Stimulated activated CD8-positive, alpha-beta memory T cell treated with anti-CD3 and anti-CD28 coated beads, Interleukin-7, amount 100 ng/mL, for 24 hours (primary cell): ENCODE results near the gene THAP4.
A peak's percentile ranks its signal among the peaks of the same experiment; 100 is the strongest.

Experiments
- DNase-seq: peaks from one replicate; pipeline ENCODE4 v3.0.0-alpha.2; 2020; ENCODE audit warnings: low read depth

The THAP4 gene

DNA sequence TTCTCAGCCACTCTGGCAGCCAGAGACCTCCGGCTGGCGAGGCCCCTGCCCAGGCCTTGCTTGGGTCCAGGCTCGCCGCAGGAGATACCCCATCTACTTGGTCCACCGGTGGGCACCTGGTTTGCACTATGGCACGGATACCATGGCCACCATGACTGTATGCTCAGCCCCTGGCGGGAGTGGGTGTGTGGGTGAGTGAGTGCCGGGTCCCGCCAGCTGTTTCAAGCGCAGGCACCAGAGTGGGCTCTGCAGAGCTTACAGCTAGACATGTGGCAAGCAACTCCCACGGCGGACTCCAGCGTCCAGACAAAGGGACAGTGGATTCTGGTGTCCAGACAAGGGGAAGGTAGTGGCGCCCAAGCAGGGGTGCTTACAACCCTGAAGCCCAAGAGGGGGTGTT is 2.0 kb upstream of the THAP4 start:
- DNase-seq = no peak

DNA sequence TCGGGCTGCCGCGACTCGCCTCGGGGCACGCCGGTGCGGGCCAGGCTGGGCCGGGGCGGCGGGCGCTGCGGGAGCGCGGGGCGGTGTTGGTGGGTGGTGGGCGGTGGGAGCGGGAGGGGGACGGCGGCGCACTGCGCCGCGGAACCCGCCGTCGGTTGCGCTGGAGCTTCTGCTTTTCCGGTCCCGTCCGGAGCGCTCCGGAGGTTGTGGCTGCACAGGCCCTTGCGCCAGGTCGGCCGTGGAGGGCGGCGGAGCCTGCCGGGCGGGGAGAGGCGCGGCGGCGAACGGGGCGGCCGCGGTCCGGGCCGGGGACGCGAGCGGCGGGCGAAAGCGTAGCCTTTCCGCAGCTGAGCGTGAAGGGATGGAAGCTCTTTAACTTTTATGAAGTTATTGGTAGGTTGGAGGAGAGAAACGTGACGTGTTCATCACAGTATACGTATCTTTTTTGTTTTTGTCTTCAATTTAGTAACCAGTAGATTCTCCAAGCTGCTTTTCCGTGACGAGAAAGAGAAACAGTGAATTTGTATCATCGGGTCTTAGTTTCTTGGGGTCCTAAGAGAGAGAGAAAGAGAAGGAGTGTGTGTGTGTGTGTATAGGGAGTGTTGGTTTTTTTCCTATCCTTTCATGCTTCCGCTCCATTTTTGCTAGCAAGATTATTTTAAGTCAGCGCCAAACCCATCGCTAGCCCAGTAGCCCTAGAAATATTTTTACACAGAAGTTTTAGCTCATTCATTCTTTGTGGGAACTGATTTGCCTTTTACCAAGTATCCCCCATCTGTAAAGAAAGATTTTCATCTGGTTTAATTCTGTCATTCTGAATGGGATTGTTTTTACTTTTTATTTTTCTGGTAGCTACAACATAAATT is 1.1 kb upstream of the THAP4 start:
- DNase-seq = peak; percentile 35

DNA sequence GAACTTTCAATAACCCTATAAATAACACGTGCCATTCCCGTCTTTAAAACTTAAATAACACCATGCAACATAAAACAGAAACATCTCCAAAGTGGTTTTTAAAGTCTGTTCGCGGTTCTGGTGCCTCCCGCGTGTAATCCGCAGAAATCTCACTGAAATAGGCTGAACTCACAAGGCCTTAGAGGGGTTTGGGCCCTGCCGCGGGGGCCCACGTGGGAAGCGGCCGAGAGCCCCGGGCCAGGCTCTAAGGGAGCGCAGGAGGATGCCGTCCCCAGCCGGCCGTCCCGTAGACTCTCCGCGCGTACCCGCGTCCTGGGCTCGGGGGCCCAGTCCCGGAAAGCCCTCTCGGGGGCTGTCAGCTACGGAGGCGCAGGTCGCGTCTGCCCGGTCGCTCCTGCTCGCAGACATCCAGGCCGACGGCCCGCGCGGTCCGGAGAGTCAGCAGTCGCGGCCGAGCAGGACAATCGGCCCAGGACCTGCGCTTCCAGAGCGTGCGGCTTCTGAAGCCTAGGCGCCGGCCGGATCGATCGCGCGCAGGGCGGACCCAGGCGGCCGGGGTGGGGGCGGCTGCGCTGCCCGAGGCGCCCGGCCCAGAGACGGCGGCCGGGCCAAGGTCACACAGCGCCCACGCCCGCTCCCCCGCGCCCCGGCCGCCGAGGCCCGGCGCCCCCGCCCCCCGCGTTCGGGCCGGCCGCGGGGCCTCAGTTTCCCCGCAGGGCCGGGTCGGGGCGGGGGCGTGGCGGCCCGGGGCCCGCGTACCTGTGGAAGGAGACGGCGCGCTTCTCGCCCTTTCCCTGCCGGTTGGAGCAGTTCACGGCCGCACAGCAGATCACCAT is 558 bp downstream of the THAP4 start:
- DNase-seq = peak; percentile 9

DNA sequence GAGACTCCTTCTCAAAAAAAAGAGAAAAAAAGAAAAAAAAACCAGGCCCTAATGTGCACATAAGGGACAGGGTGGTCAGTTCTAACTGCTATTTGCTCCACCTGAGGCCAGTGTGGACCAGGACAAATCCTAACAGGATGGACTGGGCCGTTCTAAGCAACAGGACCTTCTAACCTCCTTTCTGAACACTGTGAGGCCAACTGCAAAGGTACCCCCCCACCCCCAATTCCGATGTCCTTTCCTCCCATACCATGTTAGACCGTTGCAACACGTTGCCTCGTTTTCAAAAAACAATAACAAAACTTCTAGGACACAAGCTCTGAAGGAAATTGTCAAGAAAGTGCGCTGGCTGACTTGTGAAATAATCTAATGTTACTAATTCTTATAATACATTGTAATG is 1.2 kb downstream of the THAP4 start:
- DNase-seq = no peak

DNA sequence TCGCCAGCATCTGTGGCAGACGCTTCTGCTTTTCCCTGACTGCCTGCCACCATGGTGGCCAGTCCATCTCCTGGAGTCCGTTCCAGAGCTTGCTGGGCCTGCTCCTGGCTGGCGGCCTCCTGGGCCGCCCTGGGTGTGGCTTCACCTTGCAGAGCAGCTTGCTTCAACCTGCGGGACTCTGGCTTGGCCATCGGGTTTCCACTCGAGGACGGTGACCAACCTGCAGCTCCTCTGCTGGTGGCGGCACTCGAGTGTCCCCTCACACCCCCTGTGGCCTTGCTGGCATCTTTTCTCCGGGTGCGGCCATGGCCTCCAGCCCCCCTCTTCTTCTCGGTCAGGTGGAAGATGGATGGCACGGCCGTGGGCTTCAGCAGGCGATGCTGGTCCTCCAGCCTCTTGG is 3.4 kb downstream of the THAP4 start:
- DNase-seq = no peak

DNA sequence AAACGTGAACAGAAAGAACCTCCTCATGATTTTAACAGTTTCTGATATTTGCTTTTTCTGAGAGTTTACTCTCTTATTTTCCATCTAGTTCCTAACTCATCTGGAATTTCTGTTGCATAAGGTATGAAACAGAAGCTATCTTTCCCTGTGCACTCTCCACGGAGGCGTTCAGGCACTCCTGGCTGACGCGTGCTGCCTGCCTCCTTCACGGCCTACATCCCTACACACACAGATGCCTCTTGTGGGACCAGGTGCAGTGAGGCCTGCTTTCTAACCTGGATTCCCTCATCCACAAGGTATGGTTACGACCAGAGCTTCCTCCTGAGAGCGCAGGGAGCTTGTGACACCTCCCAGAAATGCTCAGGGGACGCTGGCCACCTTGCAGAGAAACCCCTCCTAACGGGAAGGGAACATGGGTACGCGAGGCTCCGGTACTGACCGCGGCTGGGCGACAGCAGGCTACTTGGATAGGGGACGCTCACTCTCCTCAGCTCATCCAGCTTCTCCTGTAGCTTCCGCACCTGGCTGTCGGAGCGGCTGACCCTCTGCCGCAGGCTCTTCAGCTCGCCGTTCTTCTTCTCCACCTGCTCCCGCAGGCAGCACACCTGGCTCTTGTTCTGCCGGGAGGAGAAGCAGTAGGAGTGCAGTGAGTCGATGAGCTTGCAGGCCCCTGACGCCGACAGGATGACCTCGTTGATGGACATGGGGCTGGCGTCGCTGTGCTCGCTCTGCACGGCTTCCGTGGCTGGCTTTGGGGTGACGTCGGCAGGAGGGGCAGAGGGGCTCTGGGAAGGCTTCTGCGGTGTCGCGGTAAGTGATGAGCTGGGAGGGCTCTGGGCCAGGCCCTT is 4.3 kb downstream of the THAP4 start:
- DNase-seq = no peak

DNA sequence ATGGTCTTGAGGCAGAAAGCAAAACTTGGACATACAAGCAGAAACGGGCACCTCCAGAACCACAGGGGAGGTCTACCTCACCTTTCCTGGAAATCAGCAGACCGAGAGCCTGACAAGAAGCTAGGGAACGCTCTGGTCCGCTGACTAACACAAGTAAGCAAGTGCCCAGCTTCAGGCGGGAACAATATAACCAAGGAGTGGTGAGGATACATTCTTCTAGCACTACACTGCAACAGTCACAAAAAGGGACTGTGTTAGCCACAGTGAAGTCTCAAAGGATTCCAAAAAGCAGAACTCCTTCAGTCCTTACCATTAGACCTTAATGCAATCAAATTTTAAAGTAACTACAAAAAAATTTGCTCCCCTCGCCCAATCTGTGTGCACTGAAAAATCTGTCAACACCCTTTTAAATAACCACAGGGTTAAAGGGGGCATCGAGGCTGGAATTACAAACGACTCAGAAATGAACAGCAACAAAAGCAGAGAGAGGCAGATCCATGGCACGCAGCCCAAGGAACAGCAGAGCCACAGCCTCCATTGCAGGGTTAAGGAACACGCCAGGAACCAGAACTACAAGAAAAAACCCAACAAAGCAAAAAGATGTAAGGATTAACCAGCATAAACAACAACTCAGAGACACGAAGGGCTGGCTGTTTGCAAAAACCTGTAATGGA is 7.1 kb downstream of the THAP4 start:
- DNase-seq = no peak

DNA sequence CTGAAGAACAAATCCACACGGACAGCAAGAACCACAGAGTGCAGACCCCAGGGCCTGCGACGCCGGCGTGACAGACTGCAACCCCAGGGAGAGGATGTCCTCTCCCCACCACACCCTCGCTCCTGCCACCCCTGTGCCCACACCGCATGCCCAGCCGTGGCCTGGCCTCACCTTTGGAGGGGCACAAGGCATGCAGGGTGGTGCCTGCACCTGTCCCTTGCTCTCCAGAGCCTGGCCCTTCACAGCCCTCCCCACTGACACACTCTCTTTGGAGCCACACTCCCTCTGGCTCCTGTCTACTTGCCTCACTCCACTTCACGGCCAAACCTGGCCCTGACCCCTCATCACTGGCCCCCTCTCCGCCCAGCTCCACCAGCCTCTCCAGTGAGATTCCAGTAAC is 9.3 kb downstream of the THAP4 start:
- DNase-seq = no peak

DNA sequence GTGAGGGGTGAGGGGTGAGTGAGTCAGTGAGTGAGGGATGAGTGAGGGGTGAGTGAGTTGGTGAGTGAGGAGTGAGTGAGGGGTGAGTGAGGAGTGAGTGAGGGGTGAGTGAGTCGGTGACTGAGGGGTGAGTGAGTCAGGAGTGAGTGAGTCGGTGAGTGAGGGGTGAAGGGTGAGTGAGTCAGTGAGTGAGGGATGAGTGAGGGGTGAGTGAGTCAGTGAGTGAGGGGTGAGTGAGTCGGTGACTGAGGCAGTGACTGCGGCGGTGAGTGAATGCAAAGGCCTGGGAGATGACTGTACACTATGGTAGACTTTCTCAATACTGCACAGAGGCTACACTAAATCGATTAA is 16.6 kb downstream of the THAP4 start:
- no peak for DNase-seq

DNA sequence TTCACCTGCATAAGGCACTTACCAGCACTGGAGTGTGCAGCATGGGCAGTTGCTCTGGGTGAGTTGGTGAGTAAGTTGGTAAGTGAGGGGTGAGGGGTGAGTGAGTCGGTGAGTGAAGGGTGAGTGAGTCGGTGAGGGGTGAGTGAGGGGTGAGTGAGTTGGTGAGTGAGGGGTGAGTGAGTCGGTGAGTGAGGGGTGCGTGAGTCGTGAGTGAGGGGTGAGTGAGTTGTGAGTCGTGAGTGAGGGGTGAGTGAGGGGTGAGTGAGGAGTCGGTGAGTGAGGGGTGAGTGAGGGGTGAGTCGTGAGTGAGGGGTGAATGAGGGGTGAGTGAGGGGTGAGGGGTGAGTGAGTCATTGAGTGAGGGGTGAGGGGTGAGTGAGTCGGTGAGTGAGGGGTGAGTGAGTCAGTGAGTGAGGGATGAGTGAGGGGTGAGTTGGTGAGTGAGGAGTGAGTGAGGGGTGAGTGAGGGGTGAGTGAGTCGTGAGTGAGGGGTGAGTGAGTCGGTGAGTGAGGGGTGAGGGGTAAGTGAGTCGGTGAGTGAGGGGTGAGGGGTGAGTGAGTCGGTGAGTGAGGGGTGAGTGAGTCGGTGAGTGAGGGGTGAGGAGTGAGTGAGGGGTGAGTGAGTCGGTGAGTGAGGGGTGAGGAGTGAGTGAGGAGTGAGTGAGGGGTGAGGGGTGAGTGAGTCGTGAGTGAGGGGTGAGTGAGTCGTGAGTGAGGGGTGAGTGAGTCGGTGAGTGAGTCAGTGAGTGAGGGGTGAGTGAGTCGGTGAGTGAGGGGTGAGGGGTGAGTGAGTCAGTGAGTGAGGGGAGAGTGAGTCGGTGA is 17.1 kb downstream of the THAP4 start:
- no peak for DNase-seq

DNA sequence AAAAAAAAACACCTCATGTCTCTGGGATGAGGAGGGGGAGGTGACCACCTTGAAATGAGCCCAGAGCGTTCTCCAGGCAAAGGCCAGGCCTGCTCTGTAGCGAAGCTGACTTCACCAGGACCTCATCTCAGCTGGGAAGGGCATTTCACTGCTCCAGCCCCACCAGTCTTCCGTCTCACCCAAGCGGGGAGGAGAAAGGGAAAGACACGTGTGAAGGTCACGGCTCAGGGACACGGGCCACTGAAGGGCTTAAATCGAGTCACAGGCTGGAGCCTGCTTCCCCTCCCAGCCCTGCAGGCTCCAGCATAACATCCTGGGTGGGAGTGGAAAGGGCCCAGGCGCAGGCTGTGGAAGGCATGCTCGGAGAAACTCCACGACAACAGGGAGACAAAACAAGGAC is 18.1 kb downstream of the THAP4 start:
- no peak for DNase-seq

DNA sequence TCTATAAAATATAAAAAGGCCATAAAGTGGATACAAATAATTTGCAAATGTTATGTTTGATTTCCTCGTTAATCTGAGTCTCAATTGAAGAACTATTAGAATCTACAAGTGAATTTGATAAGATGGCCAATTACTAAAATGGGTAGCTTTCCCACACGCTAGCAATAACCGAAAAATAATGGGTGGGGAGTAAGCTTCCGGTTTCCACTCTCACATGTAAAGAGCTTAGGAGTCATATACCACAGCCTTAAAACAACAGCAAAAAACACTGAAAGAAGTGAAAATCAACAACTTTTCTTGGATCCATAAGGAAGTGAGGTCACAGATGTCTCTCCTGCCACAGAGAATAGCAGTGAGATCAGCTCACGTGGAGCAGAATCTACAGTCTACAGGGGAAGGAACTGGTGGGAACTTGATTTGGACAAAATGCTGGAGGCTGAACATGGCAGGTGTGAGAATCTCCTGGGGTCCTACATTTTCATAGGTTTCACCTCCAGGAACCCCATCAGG is 18.6 kb downstream of the THAP4 start:
- no peak for DNase-seq

DNA sequence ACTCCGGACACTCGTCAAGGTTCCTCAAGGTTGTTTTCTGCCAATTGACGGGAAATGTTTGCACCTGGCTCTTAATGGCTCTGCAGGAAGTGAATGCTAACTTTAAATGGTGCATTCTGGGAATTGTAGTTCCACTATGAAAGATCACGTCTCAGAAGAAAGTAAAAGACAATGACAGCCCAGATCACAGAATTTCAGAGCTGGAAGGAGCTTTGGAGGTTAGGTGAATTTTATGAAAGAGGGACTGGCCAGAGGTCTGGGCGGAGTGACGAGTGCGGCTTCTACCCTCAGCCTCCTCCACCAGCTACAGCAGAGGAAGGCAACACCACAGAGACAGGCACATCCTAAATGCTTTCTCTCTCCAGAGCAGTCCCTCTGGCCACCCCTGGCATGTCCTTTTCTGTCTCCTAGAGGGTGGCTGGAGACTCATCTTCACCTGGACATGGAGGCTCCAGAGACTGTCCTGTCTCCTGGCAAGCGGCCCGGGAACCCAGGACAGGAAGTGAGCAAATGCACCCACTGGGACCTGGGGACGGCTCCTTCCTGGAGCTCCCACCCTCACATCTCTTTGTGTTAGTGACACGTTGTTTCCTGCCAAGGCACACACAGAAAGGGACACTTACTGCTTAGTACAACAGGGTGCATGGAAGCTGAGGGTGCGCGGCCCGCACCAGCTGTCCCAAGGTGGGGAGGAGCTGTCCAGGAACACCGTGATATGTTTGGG is 19.4 kb downstream of the THAP4 start:
- DNase-seq = no peak

DNA sequence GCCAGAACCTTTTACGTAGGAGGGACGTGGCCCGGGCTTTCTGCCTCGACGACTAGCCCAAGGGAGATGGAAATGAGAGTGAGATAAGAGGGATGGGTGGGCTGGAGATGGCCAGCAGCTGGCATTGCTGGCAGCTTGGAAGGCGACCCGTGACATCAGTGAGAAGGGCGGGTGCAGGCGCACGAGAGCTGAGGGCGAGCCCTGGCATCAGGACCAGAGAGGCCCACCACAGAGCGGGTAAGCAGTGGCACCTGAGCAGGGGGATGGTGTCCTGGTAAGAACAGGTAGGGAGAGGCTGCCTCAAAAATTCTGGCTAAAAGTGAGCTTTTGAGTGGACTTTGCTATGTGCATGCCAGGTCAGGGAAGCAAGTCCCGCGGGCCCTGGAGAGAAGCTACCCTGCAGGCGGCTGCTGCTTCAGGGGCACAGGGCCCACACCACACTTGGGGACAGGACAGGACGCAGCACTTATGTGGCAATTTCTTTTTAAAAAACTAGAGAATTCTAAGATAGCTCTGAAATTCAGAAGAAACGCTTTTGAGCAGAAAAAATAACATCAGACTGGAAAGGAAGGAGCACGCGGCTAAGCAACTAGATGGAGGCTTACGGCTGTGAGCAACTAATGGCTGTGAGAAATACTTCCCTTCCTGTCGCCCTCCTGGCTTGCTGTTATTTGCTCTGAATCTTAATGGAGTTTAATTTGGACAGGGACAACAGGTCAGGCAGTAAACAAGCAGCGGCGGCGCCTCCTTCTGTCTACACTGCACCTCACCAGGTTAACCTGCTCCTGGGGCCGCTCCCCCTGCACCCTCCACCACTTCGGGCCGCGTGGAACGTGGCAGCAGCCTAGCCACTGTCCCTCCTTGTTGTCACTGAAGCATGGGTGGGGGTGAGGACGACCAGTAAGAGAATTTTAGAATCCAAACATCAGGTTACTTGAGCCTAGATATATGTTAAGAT is 20.5 kb downstream of the THAP4 start:
- DNase-seq = no peak

DNA sequence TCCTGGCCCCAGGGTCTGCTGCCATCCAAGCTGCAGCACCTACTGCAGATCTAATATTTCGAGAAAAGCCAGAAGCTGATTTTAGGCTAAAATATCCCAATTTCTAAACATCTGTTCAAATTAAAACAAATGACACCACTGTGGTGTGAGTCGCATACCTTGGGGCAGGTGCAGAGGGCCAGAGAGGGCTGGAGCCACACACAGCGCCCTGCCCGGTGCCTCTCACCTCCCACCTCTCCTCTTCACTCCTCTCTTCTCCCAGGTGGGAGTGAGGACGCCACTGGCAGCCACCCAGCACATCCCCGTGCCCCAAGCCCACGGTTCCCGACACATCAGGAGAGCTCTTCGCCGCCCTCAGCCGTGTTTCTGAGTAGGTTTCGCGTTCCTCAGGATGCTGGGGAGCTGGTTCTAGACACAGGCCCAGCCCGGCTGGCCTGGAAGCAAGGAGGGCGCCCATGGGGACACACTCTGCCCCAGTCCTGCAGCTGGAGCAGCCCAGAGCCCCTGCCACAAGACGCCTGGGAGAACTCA is 21.4 kb downstream of the THAP4 start:
- no peak for DNase-seq

DNA sequence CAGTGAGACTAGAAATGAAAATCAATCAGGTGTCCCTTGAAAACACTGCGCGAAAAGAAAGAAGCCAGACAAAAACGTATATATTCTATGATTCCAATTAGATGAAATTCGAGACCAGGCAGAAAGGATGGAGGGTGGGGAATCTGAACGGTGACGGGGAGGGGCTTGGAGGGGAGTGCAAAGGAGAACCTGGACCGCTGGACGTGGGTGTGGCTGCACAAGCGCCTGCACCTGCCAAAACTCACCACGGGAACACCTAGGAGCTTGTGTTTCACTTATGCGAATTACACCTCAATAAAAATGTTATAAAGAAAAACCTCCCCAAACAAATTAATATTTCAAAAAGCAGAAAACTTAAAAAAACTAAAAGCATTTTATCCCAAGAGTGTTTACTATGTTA is 21.9 kb downstream of the THAP4 start:
- DNase-seq = no peak

DNA sequence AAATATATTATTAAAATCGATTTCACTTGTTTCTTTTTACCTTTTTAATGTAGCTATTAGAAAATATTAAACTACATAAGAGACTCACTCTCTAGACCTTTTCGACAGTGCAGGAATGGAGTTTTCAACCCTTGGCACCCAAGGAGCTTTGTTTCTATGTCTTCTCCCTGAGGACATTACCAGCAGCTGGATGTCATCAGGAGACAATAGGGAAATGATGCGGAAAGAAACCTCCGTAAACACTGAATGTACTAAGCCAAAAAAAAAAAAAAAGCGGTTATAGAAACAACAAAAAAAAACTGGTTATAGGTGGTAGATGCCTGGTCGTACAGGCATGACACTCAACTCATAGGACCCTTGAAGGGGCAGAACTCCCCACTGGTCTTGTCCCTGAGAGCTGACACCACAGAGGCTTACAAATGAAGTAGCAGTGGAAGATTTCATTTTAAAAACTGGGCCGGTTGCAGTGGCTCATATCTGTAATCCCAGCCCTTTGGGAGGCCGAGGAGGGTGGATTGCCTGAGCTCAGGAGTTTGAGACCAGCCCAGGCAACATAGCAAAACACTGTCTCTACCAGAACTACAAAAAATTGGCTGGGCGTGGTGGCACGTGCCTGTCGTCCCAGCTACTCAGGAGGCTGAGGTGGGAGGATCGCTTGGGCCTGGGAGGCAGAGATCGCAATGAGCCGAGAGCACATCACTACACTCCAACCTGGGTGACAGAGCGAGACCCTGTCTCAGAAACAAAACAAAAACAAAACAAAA is 23.8 kb downstream of the THAP4 start:
- no peak for DNase-seq
